HG03342 (cell line): Measurements from ENCODE around the gene MMP15.
"Not testable (repeated sequence)": the region's sequence is repeated elsewhere in the genome, so short reads cannot be mapped to it uniquely, and the experiment has no call there.

ENCODE experiments used
- ATAC-seq: cut with Tn5 transposase; IDR thresholded peaks from one replicate; pipeline ENCODE4 v1.9.1; 2021; ENCODE audit warnings: mild to moderate bottlenecking, moderate library complexity; ENCODE audit not compliant: unreplicated experiment

Gene MMP15

GRCh38 chr16:58048494-58049231 is 23.1 kb downstream of the MMP15 start:
- ATAC-seq: no peak

GRCh38 chr16:58049232-58050185 is 24.0 kb downstream of the MMP15 start:
- ATAC-seq: no peak

- no peak for ATAC-seq
Observed at GRCh38 chr16:58051296-58051695, 25.7 kb downstream of the MMP15 start.

GRCh38 chr16:58051821-58052603 is 26.5 kb downstream of the MMP15 start:
- no peak for ATAC-seq

- no peak for ATAC-seq
Observed at GRCh38 chr16:58053682-58054005, 28.1 kb downstream of the MMP15 start.

- ATAC-seq: no peak
Observed at GRCh38 chr16:58054289-58054688, 28.7 kb downstream of the MMP15 start.

- ATAC-seq: no peak
Observed at GRCh38 chr16:58056580-58056979, 31.0 kb downstream of the MMP15 start.

GRCh38 chr16:58057121-58057520 is 31.6 kb downstream of the MMP15 start:
- ATAC-seq: no peak

GRCh38 chr16:58057784-58058183 is 32.2 kb downstream of the MMP15 start:
- no peak for ATAC-seq

- ATAC-seq: no peak
Observed at GRCh38 chr16:58062821-58063220, 37.3 kb downstream of the MMP15 start.

GRCh38 chr16:58063377-58064076 is 38.0 kb downstream of the MMP15 start:
- no peak for ATAC-seq

GRCh38 chr16:58070585-58070984 is 45.0 kb downstream of the MMP15 start:
- ATAC-seq: no peak

GRCh38 chr16:58072134-58072533 is 46.6 kb downstream of the MMP15 start:
- ATAC-seq: not testable (repeated sequence)

GRCh38 chr16:58073086-58073485 is 47.5 kb downstream of the MMP15 start:
- not testable (repeated sequence) for ATAC-seq

GRCh38 chr16:58074657-58075056 is 49.1 kb downstream of the MMP15 start:
- no peak for ATAC-seq

- ATAC-seq: no peak
Observed at GRCh38 chr16:58076514-58076913, 51.0 kb downstream of the MMP15 start.

- no peak for ATAC-seq
Observed at GRCh38 chr16:58077796-58078195, 52.2 kb downstream of the MMP15 start.

GRCh38 chr16:58080657-58081056 is 55.1 kb downstream of the MMP15 start:
- not testable (repeated sequence) for ATAC-seq

- no peak for ATAC-seq
Observed at GRCh38 chr16:58082381-58082780, 56.8 kb downstream of the MMP15 start.

GRCh38 chr16:58084635-58085034 is 59.1 kb downstream of the MMP15 start:
- ATAC-seq: no peak

- ATAC-seq: no peak
Observed at GRCh38 chr16:58085171-58085570, 59.6 kb downstream of the MMP15 start.
